Stimulated activated CD4-positive, alpha-beta T cell treated with anti-CD3 and anti-CD28 coated beads, Interleukin-15, amount 100 ng/mL, for 1 hour (primary cell): ENCODE data around the gene CMTM6.
"Not testable (repeated sequence)": the region's sequence is repeated elsewhere in the genome, so short reads cannot be mapped to it uniquely, and the experiment has no call there.

Experiments used
- DNase-seq, 2 donors: peaks; one replicate each; pipeline ENCODE4 v3.0.0-alpha.2; 2020; ENCODE audit warnings: low read depth in 1 of 2, low spot score in 1 of 2

The CMTM6 gene

DNA sequence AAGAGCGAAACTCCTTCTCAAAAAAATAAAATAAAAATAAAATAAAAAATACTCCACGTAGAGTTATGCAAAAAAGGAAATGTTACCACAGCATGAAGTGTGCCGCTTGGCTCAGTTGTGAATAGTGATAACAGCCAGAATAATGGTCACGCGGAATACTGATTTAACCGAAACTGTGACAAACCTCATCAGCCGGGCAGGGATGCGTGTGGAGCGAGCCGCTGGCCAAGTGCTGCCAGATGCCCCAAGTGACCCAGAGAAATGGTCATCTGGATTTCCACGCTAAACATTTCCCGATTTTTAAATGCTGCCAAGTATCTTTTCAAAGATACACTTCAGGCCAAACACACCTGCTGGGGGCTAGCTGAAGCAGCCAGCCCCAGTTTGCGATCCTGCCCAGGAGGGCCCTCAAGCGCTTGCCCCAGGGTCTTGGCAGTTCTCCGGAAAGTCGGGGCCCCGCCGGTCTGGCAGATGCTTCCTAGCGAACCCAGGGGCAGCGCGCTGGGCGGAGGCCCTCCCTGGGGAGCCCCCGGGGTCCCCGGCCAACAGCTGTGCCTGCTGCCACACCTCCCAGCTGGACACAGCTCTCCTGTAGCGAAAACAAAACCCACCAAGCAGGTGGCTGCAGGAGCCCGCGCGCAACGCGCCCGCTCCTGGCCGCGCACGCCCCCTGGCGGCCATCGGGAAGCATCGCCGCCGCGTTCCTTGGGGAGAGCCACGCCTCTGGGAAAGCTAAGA lies 35.1 kb downstream of the CMTM6 start:
- peak; percentile 60 to 73 for DNase-seq

DNA sequence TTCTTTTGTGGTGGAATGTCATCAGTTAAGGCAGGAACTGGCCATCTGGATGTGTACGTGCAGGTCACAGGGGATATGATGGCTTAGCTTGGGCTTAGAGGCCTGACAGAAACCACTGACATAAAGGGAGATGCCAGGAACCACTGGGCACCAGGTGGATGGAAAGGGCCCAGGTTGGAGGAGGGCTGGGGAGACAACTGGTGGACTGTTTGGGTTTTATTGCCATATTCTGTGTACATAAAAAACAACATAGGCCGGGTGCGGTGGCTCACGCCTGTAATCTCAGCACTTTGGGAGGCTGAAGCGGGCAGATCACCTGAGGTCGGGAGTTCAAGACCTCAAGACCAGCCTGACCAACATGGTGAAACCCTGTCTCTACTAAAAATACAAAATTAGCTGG lies 35.8 kb downstream of the CMTM6 start:
- not testable (repeated sequence) for DNase-seq

DNA sequence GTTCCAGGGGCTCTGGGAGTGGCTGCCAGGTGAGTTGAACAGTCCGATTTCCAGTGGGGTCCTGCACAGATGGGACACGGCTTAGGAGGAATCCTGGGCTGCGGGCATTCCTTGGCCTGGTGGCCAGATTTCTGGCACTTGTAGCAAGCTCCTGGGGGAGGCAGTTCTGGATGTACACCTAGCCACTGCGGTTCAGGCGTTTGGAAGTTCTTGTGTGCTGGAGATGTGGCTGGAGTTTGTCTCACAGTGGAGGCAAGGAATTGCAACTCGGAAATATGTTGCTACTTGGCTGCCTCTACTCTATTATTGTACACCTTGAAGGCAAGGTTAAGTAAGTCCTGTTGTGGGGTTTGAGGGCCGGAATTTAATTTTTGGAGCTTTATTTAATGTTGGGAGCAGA lies 37.9 kb downstream of the CMTM6 start:
- DNase-seq: not testable (repeated sequence)

DNA sequence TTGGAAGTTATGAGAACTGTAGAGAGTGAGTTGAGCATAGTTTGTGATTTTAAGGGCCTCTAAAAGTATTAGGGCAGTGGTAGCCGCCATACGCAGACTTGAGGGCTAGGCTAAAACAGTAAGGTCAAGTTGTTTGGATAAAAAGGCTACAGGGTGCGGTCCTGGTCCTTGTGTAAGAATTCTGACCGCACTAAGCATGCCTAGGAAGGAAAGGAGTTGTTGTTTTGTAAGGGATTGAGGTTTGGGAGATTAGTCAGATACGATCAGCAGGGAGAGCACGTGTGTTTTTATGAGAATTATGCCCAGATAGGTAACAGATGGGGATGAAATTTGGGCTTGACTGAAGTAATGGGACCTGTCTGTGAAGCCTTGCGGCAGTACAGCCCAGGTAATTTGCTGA lies 39.2 kb downstream of the CMTM6 start:
- not testable (repeated sequence) for DNase-seq

DNA sequence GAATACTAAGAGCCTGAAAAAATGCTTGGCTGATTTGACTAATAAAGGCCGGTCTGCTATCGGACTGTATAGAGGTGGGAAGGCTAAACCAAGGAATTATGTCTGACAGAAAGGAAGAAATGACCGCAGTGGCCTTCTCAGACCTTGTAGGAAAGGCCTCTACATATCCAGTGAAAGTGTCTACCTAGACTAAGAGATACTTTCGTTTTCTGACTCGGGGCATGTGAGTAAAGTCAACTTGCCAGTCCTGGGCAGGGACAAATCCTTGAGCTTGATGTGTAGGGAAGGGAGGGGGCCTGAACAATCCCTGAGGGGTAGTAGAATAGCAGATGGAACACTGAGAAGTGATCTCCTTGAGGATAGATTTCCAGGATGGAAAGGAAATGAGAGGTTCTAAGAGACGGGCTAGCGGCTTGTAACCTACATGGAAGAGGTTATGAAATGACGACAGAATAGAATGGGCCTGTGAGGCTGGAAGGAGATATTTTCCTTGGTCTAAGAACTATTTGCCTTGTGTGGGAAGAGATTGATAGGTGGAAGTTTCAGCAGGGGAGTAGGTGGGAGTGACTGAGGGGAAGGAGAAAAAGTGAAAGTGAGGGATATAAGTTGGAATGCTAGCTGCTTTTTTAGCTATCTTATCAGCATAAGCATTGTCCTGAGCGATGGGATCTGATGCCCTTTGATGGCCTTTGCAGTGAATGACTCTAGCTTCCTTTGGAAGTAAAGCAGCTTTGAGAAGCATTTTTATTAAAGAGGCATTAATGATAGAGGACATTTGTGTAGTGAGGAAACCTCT lies 40.3 kb downstream of the CMTM6 start:
- not testable (repeated sequence) for DNase-seq

DNA sequence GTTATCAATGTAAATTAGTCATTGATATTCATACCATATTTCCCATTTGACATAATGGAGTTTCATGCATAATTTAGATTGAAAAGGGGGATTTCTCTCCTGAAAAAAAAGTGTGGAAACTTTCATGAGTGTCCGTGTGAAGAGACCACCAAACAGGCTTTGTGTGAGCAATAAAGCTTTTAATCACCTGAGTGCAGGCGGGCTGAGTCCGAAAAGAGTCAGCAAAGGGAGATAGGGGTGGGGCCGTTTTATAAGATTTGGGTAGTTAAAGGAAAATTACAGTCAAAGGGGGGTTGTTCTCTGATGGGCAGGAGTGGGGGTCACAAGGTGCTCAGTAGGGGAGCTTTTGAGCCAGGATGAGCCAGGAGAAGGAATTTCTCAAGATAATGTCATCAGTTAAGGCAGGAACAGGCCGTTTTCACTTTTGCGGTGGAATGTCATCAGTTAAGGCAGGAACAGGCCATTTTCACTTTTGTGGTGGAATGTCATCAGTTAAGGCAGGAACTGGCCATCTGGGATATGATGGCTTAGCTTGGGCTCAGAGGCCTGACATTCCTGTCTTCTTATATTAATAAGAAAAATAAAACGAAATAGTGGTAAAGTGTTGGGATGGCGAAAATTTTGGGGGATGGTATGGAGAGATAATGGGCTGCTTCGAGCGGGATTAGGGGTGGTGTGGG lies 41.7 kb downstream of the CMTM6 start:
- not testable (repeated sequence) for DNase-seq

DNA sequence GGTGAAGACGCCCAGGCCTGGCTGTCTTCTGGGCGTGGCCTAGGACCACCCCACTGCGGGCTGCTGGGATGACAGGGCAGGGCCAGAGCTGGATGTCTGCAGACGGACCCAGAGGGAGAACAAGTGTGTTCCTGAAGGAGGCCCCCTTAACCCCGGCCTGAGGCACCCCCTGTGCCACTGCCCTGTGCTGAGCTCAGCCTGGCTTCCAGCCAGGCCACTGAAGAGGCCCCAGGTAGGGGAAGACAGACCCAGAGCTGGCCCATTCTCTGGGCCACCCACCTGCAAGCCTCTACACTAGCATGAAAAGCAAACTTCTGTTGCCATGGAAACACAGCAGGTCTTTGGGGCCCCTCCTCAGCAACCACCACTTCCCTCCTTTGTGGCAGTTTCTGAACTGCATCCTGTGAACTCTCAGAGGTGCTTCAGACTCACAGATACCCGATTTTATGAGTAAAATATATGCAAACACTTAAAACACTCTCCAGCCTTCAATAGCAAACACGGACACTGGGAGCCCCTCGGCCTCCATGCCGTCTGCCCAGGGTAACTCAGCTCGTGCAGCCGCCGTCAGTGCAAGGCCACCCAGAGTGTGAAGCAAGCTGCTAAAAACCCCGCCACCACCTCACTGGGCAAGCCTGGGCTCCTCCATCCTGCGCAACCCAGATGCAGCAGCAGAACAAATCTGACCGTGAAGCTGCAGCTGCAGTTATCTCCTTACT lies 42.5 kb downstream of the CMTM6 start:
- peak in 1 of 2 donors; percentile 51 for DNase-seq

DNA sequence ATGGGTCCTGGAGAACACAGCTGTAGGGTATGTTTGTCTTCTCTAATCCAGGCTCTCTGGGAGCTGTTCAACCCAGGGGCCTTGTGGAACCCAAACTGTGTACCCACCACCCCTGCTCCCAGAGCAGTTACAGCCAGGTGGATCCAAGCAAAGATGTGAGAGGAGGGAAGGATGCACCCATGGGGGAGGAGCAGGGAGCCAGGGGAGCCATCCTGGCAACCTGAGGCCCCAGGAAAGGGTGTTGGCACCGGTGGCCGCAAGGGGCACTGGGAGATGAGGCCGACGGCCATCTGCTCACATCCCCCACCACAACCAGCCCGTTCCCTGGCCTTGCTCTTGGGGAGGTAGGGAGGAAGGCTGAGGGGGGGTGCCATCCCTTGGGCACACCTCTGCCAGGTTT lies 43.2 kb downstream of the CMTM6 start:
- DNase-seq: no peak

DNA sequence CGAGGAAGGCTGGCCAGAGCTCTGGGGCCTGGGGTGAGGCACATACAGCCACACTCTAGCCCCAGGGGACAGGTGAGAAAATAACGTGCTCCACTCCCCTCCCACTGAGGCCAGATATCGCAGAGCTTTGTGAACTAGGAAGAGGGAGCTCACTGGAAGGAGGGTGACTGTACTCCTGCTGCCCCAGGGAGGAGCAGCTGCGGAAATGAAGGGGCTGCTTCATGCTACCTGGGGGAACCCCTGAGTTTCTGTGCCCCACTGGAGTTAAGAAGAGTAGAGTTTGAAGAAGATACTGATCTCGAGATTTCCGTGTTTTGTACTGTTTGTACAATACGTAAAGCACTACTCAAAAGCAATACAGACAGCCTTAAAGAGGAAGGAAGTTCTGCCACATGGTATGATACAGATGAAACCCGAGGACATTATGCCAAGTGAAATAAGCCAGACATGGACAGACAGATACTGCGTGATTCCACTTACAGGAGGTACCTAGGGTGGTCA lies 44.6 kb downstream of the CMTM6 start:
- DNase-seq: no peak

DNA sequence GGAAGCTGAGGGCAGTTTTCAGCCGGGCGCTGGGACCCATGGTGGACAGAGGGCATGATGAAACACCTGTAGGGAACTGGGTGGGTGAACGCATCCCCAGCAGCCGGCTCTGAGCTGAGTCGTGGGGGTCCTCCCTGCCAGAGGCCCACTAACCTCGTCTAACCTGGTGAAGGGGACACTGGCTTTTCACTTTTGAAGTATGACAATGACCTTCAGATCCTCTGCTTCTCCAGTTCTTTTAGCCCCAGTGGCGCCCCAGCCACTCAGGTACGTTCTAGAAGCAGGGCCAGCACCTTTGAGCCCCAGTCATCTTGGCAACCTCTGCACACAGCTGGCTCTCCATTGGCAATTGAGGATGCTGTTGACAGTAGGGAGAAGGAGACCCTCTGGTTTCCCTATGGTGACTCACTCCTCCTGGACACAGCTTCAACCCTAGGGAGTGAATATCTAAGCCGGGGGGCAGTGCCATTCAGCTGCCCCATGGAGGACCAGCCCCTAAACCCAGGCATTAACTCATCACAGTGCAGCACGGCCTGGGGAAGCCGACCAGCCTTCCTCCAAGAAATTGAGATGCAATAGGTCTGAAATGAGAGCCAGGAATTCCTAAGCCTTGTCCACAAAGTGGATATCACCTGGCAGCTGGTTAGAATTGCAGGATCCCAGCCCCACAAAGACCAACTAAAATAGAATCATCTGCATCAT lies 46.1 kb downstream of the CMTM6 start:
- no peak for DNase-seq

DNA sequence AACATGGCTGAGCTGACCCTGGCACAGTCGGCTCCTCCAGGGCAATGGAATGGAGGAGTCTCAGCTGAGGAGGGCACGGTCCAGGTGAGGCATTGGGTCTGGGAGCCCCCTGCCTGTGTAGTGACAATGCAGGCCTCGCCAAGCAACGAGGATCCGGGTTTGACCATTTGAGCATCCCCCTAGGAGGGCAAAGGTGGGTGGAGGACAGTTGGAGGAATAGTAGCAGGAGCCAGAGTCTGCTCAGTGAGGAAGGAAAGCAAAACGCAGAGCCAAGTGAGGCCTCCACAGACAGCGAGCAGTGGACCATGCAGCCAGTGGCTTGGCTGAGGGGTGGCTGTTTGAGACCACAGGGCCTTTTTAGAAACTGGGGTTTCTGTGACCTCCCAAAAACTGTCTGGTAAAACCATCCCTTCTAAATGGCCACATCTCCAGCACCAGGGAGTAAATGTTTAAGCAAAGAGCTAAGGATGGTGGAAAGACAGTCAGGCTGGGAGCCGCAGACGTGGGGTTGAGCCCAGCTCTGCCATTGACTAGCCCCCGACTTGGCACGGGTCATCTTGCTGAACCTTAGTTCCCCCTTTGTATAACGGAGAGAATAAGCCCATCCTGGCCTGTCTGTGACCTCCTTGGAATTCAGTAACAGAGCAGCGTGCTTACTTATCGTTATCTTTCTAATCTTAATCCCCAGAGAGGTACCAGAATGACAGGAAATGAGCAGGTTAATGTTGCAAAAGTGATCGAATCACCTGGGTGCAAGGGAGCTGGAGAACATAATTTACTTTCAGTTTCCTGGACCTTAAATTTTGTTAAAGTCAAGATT lies 46.8 kb downstream of the CMTM6 start:
- no peak for DNase-seq

DNA sequence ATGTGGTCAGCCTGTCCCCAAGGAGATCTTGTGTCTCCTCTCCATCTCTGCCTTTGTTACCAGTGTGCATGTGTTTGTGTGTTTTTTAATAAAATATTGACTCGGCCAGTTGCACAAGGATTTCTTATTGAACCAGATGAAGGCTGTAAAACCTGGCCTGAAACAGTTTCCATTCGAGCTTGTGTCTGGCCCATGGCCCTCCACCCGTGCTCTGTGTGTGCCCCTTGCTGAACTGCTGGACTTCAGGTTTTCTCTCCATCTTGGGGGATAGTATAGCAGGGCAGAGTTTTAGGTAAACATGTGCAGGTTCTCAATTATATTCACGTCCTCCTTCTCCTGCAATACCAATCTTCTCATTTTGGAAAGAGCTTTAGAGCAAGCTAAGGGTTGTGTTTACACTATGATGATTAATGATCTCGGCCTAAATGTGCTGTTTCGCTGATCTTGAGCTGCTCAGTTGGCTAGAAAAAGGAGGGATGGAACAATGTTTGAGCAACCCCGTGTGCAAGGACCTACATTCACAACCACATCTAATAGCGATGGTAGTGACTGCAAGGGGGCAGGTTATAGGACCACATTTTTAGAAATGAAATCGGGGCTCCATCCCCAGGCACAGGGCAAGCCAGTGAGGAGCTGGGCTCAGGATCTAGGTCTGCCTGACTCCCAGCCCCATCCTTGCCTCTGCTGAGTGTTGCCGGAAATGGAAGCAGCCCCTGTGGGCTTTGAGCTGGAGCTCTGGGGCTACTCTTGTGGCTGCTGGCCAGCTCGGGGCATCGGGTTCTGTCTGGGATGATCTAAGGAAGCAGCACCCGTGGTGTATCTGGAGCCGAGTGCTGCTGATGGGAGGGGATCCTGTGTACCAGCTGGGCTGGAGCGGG lies 47.7 kb downstream of the CMTM6 start:
- DNase-seq: no peak

DNA sequence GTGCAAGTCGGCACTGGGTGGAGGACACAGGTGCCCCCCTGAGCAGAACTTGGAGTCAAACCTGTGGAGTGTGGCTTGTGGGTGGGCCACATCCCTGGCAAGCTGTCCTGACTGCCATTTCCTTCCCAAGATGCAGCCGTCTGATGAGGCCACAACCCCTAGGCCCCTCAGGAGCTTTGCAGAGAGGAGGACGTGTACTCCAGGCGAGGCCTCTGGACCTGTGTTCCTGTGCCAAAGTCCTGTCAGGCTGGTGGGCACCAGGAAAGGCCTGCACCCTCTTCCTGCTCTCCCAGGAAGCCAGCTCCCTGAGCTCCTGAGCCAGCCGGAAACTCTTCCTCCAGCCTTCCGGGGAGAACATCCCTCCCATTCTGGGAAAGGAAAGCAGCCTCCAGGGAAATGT lies 48.5 kb downstream of the CMTM6 start:
- DNase-seq: no peak

DNA sequence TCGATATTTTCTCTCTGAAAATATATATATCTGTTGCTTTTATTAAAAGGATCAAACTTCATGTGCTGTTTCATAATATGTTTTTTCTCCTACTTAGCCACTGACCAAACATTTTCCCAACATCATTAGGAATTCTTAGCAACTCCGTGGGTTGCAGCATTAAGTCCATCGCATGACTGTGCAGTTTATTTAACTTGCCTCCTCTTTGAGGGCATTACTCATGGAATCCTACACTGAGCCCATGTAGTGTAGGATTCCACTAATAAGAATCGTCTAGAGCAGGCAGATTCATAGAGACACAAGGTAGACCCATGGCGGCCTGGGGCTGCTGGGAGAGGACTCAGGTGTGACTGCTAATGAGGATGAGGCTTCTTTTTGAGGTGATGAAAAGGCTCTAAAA lies 49.3 kb downstream of the CMTM6 start:
- DNase-seq: no peak

DNA sequence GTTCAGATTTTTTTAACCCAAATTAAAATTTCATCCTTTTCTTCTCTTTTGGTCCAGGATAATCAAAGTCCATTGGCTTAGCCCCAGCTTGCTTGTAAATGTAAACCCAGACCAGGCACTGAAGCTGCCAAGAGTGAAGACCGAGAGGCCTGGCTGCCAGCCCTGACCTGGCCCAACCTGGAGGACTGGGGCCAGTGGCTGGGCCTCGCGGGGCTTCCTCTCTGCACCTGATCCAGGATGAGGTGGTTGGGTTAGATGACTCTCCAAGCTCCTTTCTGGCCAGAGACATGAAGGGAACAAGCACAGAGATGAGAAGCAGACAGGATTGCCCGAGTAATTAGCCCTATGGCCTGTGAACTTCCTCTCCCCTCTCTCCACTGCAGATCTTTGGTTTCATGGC lies 50.6 kb downstream of the CMTM6 start:
- no peak for DNase-seq

DNA sequence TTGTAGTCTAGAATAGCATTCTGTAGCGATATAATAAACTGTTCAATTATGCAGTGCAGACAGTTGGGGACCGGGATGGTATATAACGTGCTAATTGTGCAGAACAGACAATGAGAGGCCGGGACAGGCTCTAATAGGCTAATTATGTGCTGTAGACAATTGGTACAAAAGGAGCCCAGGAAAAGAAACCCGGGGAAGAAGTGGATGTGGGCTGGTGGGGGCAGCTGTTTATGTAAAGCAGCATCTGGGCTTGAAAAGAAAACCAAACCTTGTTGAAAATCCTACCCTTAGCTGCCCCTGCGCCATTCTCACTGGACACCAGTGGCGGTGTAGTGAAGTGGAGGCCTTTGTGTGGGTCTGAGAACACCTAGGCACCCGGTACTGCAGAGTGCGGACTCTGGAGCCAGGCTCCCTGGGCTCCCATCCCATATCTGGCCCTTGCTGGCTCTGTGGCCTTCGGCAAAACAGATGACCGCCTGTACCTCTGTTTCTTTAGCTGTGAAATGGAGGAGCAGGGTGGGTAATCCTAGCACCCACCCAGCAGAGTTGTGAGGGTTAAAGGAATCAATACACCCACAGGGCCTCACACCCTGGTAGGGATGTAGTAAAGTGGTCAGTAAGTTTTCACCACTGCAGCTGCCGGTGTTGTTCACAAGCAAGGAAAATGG lies 51.5 kb downstream of the CMTM6 start:
- DNase-seq: no peak

DNA sequence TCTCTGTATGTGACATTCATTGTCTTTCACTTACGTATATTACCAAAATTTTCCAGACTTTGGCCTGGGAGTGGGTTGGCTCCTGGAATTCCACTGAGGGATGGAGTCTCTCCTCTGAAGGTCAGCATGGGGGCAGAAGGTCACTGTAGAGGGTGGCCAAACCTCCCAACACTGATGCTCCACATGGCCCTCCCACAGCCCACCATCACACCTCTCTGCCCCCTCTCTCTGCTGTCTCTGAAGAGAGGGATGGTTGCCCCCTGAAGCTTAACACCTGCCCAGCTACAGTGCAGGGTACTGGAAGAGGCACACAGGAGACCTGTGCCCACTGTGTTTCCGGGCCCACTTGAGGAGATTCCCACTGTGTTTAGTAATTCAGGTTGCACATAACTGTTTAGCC lies 52.2 kb downstream of the CMTM6 start:
- no peak for DNase-seq

DNA sequence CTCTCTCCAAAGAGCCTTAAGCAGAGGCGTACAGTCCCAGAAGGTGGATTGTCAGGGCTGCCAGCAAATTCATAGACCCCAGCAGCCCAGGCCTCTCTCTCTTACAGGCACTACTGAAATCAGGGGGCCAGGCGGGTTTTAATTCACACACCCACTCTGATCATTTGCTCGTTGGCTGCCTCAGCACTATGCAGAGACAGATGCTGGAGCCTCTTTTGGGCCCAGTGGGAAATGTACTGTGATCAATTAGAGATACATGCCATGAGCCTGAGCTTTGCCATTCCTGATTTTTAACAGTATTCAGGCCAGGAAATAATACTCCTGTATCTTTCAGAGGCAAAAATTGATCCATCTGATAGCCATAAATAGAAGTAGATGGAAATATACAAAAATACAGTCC lies 53.0 kb downstream of the CMTM6 start:
- DNase-seq: no peak
